Stimulated activated naive CD8-positive, alpha-beta T cell treated with anti-CD3 and anti-CD28 coated beads, Interleukin-15, amount 100 ng/mL, for 72 hours (primary cell): ENCODE measurements around the gene ZNF423.
A peak's percentile ranks its signal among the peaks of the same experiment; 100 is the strongest.

ENCODE experiments used
- ATAC-seq: fragments of 150-1000 bp; cut with Tn5 transposase; 2 replicates; pipeline ENCODE4 v1.10.0; 2021; ENCODE audit warnings: mild to moderate bottlenecking, moderate library complexity
- DNase-seq, 2 donors: peaks; one replicate each; pipeline ENCODE4 v3.0.0; 2021 to 2022
- H3K27ac Mint-ChIP-seq, 2 donors: one replicate each; pipeline ENCODE4 v1.8.0; 2022; ENCODE audit warnings: mild to moderate bottlenecking in 2 of 2, mixed read lengths in 2 of 2, moderate library complexity in 2 of 2
- H3K27me3 Mint-ChIP-seq: one replicate; pipeline ENCODE4 v1.8.0; 2022; ENCODE audit warnings: mixed read lengths
- H3K4me1 Mint-ChIP-seq: one replicate; pipeline ENCODE4 v1.8.0; 2022; ENCODE audit warnings: mild to moderate bottlenecking, mixed read lengths
- H3K4me3 Mint-ChIP-seq, 2 donors: one replicate each; pipeline ENCODE4 v1.8.0; 2022; ENCODE audit warnings: mild to moderate bottlenecking in 2 of 2, mixed read lengths in 2 of 2, moderate library complexity in 1 of 2
- H3K9me3 Mint-ChIP-seq, 2 donors: one replicate each; pipeline ENCODE4 v1.8.0; 2022; ENCODE audit warnings: mixed read lengths in 2 of 2

Gene ZNF423

DNA sequence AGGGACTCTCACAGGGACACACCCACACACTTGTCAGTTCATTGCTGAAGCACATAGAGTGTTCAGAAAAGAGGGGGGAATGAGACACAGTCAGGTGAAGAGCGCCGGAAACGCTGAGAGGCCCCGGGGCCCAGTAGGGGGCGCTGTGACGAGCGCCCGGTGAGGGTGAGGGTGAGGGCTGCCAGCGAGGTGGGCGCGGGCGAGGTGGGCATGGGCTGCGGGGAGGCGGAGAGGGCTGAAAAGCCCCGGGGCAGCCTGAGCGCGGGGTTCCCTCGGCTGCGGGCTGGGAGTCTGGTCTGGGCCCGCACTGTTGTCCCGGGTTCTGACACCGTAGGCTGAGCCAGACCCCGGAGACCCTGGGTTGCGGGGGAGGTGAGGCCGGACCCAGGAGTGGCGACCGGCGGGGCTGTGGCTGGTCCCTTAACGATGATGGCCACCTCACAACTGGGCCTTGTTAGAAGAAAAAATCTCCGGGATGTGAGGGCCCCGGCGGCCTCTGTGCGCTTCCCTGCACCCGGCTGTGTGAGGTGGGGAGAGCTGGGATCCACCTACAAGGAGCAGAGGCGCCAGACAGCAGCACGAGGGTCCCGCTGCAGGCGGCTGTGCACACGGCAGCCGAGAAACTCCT is 390.9 kb downstream of the ZNF423 start:
- H3K27me3 Mint-ChIP-seq, result no peaks in the 10 kb centered on the region
- no peak for DNase-seq
- H3K27ac Mint-ChIP-seq, result peak overlapping the region; percentile 50 to 55
- H3K9me3 Mint-ChIP-seq, result no peaks in the 10 kb centered on the region
- ATAC-seq, result no peak
- no peak overlapping the region for H3K4me3 Mint-ChIP-seq
- H3K4me1 Mint-ChIP-seq, result peaks cover 48% of the 10 kb centered on the region

DNA sequence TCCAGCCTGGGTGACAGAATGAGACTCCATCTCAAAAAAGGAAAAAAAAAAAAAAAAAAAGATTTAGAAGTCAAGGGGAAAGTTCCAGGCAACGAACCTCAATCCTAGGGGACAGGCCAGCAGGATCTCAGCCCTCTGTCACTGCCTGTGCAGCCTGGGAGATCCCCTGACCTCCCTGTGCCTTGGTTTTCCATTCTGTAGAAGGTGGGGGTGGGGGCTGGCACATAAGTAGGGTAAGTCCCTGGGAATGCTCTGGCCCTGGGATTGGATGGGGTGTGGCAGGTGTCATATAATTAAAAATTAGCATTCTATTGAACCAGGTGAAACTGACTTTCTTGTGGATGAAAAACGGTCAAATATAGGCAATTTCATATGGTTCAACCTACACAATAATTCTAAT is 391.8 kb downstream of the ZNF423 start:
- DNase-seq, result no peak
- Mint-ChIP-seq H3K9me3 (no peaks in the 10 kb centered on the region), H3K4me1 (peaks cover 48% of the 10 kb centered on the region), H3K27ac (peak overlapping the region in 1 of 2 donors; percentile 85), H3K4me3 (peak overlapping the region; percentile 63 to 70), H3K27me3 (no peaks in the 10 kb centered on the region)
- ATAC-seq, result no peak

DNA sequence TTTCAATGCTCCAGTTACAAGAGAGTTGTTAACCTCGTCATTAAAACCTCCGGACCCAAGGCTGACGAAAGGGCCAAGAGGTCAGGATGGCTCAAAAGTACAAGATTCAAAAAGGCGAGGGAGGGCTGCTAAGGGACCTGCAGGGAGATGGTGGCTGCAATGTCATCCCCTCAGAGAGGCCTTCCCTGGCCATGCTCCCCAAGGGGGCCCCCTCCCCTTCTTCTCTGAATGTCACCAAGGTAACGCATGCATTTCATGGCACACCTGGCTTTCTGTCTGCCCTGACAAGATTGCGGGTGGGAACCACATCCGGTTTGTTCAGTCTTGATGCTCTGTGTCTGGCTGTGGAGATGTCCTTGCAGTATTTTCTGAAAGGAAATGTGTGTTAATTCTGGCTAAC is 392.4 kb downstream of the ZNF423 start:
- DNase-seq (peak; percentile 50 to 78), ATAC-seq (peak; percentile 90)
- Mint-ChIP-seq H3K4me1 (peaks cover 48% of the 10 kb centered on the region), H3K27me3 (no peaks in the 10 kb centered on the region), H3K4me3 (peak overlapping the region; percentile 63 to 70), H3K9me3 (no peaks in the 10 kb centered on the region), H3K27ac (peak overlapping the region; percentile 85 to 91)

DNA sequence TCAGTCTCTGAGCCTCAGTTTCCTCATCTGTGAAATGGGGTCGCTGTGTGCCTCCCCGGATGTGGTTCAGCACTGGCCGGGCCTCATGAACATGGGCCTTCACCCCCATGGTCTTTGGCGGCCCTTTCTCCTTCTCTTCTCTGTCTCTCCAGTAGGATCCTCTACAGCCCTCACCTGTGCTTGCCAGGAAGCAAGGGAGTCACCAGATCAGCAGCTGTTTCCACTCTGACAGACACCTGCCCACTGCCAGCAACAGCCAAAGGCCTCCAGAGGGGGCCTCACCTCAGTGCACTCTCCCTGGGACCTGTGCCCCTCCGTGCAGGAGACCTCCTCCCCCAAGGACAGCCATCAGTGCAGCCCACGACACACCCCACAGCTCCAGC is 392.9 kb downstream of the ZNF423 start:
- peak overlapping the region; percentile 11 to 70 for H3K4me3 Mint-ChIP-seq
- DNase-seq, result no peak
- peak overlapping the region; percentile 85 to 91 for H3K27ac Mint-ChIP-seq
- no peaks in the 10 kb centered on the region for H3K27me3 Mint-ChIP-seq
- no peaks in the 10 kb centered on the region for H3K9me3 Mint-ChIP-seq
- ATAC-seq, result peak; percentile 23
- peaks cover 48% of the 10 kb centered on the region for H3K4me1 Mint-ChIP-seq

DNA sequence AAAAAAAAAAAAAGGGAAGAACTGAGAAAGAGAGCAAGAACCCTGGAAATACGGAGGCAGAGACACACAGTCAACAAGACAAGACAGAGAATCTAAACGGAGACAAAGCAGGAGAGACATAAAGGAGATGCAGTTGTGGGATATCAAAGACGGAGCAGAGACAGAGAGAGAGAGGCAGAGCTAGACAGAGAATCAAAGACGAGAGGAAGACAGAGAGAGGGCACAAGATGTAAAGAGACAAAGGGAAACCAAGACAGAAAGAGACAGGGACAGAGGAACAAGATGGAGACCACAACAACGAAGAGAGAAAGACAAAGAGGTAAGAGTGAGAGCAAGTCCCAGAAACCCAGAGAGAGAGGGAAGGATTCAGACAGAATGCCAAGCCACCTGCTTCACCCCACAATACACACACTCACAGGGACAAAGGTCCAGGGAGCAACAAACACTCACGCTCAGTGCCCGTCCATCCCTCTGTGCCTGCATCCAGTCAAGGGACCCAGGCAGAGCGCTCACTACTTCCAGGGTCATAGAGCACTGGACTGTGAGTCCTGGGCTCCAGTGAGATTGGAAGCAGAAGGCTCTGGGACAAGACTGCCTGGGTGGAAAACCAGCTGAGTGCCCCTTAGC is 393.4 kb downstream of the ZNF423 start:
- ATAC-seq (no peak), DNase-seq (no peak)
- Mint-ChIP-seq H3K27ac (peak overlapping the region; percentile 14 to 93), H3K27me3 (no peaks in the 10 kb centered on the region), H3K4me3 (peak overlapping the region; percentile 32 to 53), H3K4me1 (peaks cover 48% of the 10 kb centered on the region), H3K9me3 (no peaks in the 10 kb centered on the region)

DNA sequence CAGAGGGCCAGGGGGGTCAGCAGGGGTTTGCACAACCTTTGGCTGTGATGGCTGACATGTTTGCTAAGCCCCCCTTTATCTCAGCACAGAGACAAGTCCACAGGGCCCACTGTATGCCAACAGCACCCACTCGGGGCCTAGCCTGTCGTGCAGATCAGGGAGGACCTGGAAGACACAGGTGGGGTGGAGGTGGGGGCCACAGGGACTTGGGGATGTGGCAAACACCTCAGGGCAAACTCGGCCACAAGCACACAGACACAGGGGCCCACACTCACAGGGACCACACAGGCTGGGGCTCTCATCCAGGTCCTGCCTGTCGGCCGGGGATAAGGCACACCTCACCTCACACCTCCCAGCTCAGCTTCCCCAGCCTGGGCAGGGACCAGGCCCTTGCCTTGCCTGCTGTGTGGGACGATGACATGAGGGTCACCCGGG is 394.4 kb downstream of the ZNF423 start:
- Mint-ChIP-seq H3K27ac (no peak overlapping the region), H3K4me3 (peak overlapping the region in 1 of 2 donors; percentile 25), H3K9me3 (no peaks in the 10 kb centered on the region), H3K4me1 (peaks cover 48% of the 10 kb centered on the region), H3K27me3 (no peaks in the 10 kb centered on the region)
- ATAC-seq, result no peak
- no peak for DNase-seq

DNA sequence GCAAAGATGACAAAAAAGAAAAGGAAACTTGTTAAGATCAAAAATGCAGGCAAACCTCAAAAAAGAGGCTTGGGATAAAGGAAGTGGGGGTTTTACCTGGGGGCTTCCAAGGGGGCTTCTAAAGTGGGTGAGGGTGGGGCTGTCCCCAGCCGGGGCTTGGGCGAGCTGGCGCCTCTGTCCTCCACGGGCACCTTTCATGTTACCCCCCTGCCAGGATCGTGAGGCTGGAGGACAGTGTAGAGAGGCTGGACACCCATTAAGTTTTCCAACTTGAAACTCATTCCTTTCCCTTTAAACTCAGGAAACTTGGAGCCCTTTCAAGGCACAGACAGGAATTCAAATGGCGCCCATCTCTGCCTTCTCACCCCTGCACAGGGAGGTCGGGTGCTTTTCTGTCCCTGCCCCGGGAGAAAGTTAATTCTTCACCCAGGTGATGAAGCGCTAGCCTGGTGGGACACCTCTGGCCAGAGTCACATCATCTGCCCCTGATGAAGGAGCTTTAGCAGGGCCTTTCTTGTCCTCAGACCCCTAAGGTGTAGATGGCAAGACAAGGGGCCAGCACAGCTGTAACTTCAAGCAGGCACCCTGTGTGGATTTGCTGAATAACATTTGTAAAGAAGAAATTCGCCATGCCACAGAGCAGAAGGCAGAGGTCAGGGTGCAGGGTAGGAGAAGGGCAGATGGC is 395.0 kb downstream of the ZNF423 start:
- no peak for DNase-seq
- no peak overlapping the region for H3K4me3 Mint-ChIP-seq
- peak overlapping the region in 1 of 2 donors; percentile 89 for H3K27ac Mint-ChIP-seq

DNA sequence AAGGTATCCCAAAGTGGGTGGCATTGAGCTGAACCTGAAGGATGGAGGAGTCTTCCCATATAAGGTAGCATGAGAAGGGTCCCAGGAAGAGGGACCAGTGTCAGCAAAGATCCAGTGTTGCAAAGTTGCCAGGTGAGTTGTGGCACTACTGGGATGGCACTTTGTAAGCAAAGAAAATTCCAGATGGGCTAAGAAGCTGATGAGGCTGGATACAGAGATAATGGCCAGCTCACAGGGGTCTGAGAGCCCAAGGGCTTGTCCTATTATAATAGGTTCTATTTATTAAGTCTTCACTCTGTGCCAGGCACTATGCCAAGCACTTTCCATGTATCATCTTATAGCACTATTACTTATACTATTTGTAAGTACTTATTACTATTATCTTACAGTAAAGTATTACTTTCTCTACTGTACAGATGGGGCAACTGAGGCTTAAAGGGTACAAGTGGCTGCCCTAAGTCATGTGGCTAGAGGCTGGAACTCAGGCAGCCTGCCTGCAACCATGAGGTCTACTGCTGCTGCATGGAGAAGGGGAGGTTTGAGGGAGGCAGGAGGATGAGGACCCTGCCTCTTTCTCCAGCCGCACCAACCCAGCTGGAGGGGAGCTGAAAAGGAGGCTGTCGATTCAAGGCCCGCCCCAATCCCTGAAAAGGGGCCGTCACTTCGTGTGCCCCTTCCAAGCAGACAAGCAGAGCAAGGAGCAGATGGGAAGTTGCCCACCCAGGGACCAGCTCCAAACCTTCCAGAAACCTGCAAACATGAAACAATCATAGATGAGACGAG is 395.8 kb downstream of the ZNF423 start:
- no peak for DNase-seq
- ATAC-seq, result no peak
- no peaks in the 10 kb centered on the region for H3K27me3 Mint-ChIP-seq
- peak overlapping the region in 1 of 2 donors; percentile 89 for H3K27ac Mint-ChIP-seq
- H3K4me3 Mint-ChIP-seq, result no peak overlapping the region
- peaks cover 48% of the 10 kb centered on the region for H3K4me1 Mint-ChIP-seq
- H3K9me3 Mint-ChIP-seq, result no peaks in the 10 kb centered on the region

More for the DNA sequence above, 395.0 kb downstream of the ZNF423 start:
- no peaks in the 10 kb centered on the region for H3K9me3 Mint-ChIP-seq
- H3K27me3 Mint-ChIP-seq, result no peaks in the 10 kb centered on the region
- peaks cover 48% of the 10 kb centered on the region for H3K4me1 Mint-ChIP-seq
- ATAC-seq, result no peak

DNA sequence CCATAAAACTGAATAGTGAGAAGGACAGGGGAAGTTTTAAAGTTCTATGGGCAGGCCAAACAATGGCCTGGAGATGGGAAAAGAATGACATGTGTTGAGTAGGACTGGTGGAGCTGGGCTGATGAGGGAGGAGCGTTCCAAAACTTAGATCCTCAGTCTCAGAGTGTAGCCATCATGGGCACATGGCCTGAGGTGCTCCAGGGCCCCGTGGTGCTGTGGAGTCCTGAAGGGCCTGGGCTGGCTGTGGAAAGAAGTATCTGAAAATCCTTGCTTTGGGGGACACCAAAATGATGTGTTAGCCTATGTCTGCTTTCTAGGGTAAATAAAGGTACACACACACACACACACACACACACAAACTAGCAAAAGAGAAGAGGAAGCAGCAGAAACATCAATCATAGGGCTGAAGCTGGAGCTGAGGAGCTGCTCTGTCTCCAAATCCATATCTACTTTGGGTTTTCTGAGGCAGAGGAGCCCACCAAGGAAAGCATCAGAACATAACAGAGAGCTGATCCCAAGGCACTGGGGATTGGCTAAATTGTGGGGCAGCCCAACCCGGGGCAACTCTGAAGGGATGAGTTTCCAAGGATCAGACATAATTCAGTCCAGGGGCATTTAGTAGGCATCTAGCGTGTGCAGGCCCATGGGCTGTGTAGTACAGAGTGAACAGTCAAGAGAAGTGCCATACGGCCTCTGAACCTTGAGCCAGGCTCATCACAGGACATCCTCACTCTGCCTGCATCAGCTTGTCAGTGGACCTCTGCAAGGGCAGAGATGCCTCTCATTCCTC is 397.1 kb downstream of the ZNF423 start:
- Mint-ChIP-seq H3K27ac (no peak overlapping the region), H3K9me3 (no peaks in the 10 kb centered on the region), H3K4me3 (no peak overlapping the region), H3K4me1 (peaks cover 37% of the 10 kb centered on the region), H3K27me3 (no peaks in the 10 kb centered on the region)
- no peak for DNase-seq
- ATAC-seq, result no peak

DNA sequence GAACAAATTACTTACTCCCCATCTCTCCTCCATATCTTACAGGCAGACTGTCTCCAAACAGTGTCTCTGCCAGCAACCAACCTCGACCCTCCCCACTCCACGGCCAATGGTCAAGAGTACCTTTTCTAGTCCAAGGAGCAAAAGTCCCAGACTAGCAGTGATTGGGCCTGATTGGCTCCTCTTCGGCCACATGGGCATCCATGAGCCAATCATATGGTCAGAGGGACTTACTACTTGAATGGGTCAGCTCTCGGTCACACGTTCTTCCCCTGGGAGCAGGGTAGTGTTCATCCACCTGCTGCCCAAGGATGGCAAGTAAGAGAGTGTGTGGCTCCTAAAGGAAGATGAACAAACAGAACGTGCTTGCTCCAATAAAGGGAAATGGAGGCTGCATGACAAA is 397.7 kb downstream of the ZNF423 start:
- ATAC-seq (no peak), DNase-seq (no peak)
- H3K4me1 Mint-ChIP-seq, result peaks cover 31% of the 10 kb centered on the region
- no peak overlapping the region for H3K4me3 Mint-ChIP-seq
- H3K9me3 Mint-ChIP-seq, result no peaks in the 10 kb centered on the region
- H3K27ac Mint-ChIP-seq, result peak overlapping the region in 1 of 2 donors; percentile 39
- no peaks in the 10 kb centered on the region for H3K27me3 Mint-ChIP-seq

DNA sequence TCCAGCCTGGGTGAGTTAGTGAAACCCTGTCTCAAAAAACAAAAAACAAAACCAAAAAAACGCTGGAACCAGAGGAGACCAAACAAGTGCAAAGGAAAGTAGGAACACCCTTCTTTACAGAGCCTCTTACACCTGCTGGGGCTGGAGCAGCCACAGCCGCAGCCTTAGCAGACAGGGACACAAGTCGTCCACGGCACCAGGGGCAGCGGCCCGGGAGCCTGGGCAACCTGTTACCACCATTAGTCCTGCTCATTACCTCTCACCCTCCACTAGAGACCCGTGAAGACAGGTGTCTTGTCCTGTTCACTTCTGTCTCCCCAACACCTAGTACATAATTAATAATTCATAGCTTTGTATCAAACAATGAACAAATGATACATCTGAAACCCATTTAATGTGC is 398.7 kb downstream of the ZNF423 start:
- H3K27me3 Mint-ChIP-seq, result no peaks in the 10 kb centered on the region
- H3K4me1 Mint-ChIP-seq, result peaks cover 20% of the 10 kb centered on the region
- no peak for DNase-seq
- no peak overlapping the region for H3K4me3 Mint-ChIP-seq
- ATAC-seq, result no peak
- no peaks in the 10 kb centered on the region for H3K9me3 Mint-ChIP-seq
- H3K27ac Mint-ChIP-seq, result no peak overlapping the region

DNA sequence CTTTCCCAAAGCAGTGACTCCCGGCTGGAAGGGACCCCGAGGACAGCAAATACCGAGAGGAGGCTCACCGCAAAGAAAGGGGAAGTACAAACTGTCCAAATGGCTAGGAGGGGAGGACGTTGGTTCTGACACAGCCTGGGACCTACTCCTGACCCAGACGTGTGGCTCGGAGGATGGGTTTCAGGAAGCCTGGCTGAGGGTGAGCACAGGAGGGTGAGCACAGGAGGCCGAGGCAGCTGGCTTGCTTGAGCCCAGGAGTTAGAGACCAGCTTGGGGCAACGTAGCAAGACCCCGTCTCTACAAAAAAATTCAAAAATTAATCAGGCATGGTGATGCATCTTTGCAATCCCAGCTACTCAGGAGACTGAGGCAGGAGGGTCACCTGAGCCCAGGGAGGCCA is 399.1 kb downstream of the ZNF423 start:
- H3K4me3 Mint-ChIP-seq, result no peak overlapping the region
- no peak overlapping the region for H3K27ac Mint-ChIP-seq
- ATAC-seq (no peak), DNase-seq (no peak)
- H3K4me1 Mint-ChIP-seq, result peaks cover 16% of the 10 kb centered on the region
- H3K9me3 Mint-ChIP-seq, result no peaks in the 10 kb centered on the region
- no peaks in the 10 kb centered on the region for H3K27me3 Mint-ChIP-seq

DNA sequence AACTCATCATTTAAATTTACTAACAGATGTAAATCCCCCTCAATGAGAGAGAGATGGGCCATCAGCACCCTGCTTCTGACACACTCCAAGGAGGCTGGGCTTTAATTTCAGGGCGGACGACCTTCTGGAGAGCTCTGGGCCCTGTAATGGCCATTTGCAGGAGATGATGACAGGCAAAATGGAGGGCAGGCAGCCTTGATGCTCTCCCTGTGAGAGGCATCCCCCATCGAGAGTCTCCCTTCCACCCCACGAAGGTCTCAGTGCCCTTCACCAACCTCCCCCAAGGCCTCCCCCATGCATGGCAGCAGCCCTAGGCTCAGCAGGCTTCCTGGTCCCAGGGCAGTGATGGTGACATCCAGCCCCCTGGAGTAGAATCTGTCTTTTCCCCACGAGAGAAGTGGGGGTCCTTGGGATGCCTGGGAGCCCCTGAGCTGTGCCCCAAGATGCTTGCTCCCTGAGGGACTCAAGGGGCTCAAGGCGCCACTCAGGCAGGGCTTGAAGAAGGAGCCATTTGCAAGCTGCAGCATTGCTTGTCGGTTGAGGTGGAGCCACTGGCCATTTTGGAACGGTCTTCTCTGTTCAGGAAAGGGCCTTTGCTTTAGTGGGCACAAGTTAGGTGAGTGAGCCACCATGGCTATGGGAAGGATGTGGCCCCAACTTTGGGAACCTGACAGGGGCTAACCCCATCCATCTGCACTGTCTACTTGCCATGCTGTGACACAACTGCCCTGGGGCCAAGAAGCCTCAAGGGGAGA is 399.7 kb downstream of the ZNF423 start:
- H3K4me1 Mint-ChIP-seq, result peaks cover 10% of the 10 kb centered on the region
- DNase-seq (no peak), ATAC-seq (no peak)
- no peak overlapping the region for H3K4me3 Mint-ChIP-seq
- no peak overlapping the region for H3K27ac Mint-ChIP-seq
- no peaks in the 10 kb centered on the region for H3K27me3 Mint-ChIP-seq
- H3K9me3 Mint-ChIP-seq, result no peaks in the 10 kb centered on the region

DNA sequence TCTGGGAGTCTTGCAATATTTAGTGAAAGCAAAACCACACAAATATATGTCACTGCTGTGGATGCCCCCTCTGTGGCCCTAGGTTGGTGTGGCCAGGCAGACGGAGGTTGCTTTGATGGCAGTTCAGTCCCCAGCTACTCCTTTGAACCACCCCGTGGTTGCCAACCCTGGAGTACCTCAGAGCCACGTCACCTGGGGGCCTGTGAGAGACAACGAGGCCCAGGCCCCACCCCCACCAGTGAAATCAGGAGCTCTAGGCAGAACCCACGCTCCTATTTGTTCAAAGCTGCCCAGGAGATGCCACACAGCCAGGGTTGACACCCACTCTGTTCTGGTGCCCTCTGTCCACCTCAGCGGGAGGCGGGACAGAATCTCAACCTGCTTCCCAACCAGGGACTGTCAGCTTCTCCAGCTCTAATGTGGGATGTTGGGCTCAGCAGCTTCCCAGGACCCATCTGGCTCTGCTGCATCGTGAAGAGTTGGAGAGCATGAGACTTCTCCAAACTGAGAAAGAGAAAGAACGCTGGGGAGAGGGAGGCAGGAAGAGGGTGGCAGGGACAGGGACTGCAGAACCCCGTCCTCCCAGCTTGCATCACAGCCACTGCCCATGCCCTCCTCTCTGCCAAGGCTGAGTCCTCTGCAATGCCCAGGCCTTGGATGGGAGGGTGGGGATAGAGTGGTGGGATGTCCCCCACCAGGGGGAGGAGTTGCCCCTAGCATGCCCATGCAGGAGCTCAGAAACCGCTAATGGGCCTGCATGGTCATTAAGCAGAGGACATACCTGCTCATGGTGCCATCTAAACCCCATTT is 400.5 kb downstream of the ZNF423 start:
- ATAC-seq, result no peak
- DNase-seq, result no peak
- no peaks in the 10 kb centered on the region for H3K27me3 Mint-ChIP-seq
- no peak overlapping the region for H3K27ac Mint-ChIP-seq
- H3K4me3 Mint-ChIP-seq, result no peak overlapping the region
- H3K9me3 Mint-ChIP-seq, result no peaks in the 10 kb centered on the region
- H3K4me1 Mint-ChIP-seq, result peaks cover 2% of the 10 kb centered on the region
